Fibroblast of lung (primary cell): ENCODE data around the gene CNNM4. TPM values are rescaled to one million over a fixed set of nuclear protein-coding genes. Genes with fewer than 3 reads are reported as not detected.

Source experiments
- DNase-seq, 2 donors: peaks; one replicate each; pipeline versions ENCODE4 v3.0.0 to v3.0.0-alpha.2; 2010; ENCODE audit warnings: low read depth in 2 of 2
- H2AFZ ChIP-seq: 2 replicates; pipeline ENCODE4 v1.5.1; 2012; ENCODE audit warnings: low read length, control low read depth, inconsistent platforms
- H3K27ac ChIP-seq: 2 replicates; pipeline ENCODE4 v1.5.1; 2011; ENCODE audit warnings: low read length, control low read depth; ENCODE audit not compliant: insufficient read depth
- H3K27me3 ChIP-seq: 2 replicates; pipeline ENCODE4 v1.5.1; 2011; ENCODE audit warnings: mild to moderate bottlenecking, low read length; ENCODE audit not compliant: control insufficient read depth, insufficient read depth
- H3K36me3 ChIP-seq: 2 replicates; pipeline ENCODE4 v1.5.1; 2011; ENCODE audit warnings: low read length; ENCODE audit not compliant: control insufficient read depth, insufficient read depth
- H3K4me1 ChIP-seq: 2 replicates; pipeline ENCODE4 v1.5.1; 2011; ENCODE audit warnings: low read length; ENCODE audit not compliant: control insufficient read depth, insufficient read depth; ENCODE audit errors: extremely low read depth
- H3K4me2 ChIP-seq: 2 replicates; pipeline ENCODE4 v1.5.1; 2011; ENCODE audit warnings: low read length, control low read depth; ENCODE audit not compliant: insufficient read depth; ENCODE audit errors: extremely low read depth
- H3K4me3 ChIP-seq, 4 experiments: fragments of 200-600 bp in 1 of 4; sonication (generic) in 1 of 4; replicated peaks in 1 of 4; 2 replicates each; pipeline ENCODE4 v1.5.1; 2011 to 2016; ENCODE audit warnings: low read length in 4 of 4, low read depth in 3 of 4, mild to moderate bottlenecking in 3 of 4, control low read depth in 2 of 4, inconsistent platforms in 1 of 4, mixed read lengths in 1 of 4; ENCODE audit not compliant: insufficient read depth in 1 of 4; ENCODE audit errors: control extremely low read depth in 1 of 4
- H3K79me2 ChIP-seq: 2 replicates; pipeline ENCODE4 v1.5.1; 2012; ENCODE audit warnings: mild to moderate bottlenecking, low read length, inconsistent platforms; ENCODE audit not compliant: control insufficient read depth, insufficient read depth
- H3K9ac ChIP-seq: 2 replicates; pipeline ENCODE4 v1.5.1; 2011; ENCODE audit warnings: mild to moderate bottlenecking, low read length, control low read depth; ENCODE audit not compliant: insufficient read depth
- H3K9me3 ChIP-seq: 2 replicates; pipeline ENCODE4 v1.5.1; 2012; ENCODE audit warnings: low read depth, low read length; ENCODE audit not compliant: control insufficient read depth, insufficient read depth
- H4K20me1 ChIP-seq: 2 replicates; pipeline ENCODE4 v1.5.1; 2011; ENCODE audit warnings: low read length; ENCODE audit not compliant: control insufficient read depth, insufficient read depth; ENCODE audit errors: extremely low read depth
- EZH2 ChIP-seq: IDR thresholded peaks from 2 replicates; pipeline ENCODE4 v1.5.1; 2012; ENCODE audit warnings: low read length, control low read depth, mild to moderate bottlenecking; ENCODE audit errors: missing control alignments
- polyA plus RNA-seq, 2 donors: library from polyadenylated mRNA; depleted of rRNA in 1 of 2; stranded (reverse) in 1 of 2; unstranded in 1 of 2; fragments of >200 nt; gene quantifications; 2 replicates each; pipeline ENCODE4 v1.2.1, GENCODE V29; 2011 to 2012; ENCODE audit warnings: missing spikeins in 1 of 2
- total RNA-seq: library from RNA; depleted of rRNA; stranded (reverse); fragments of >200 nt; gene quantifications from 2 replicates; pipeline ENCODE4 v1.2.1, GENCODE V29; 2014
- TF ChIP-seq, protein P1 (sequence below), 2 donors: IDR thresholded peaks in 1 of 2; conservative IDR thresholded peaks in 1 of 2; 1 replicate in 1 of 2; 2 replicates in 1 of 2; pipeline ENCODE4 v1.5.1; 2011 to 2012; ENCODE audit warnings: low read length in 2 of 2, control low read depth in 1 of 2, inconsistent platforms in 1 of 2, low read depth in 1 of 2, mild to moderate bottlenecking in 1 of 2

CNNM4 gene
- total and polyA plus RNA-seq, 2 donors (not counting 1 experiment from before 2014, with no cell fraction given): 3.3 to 3.5 TPM

DNA sequence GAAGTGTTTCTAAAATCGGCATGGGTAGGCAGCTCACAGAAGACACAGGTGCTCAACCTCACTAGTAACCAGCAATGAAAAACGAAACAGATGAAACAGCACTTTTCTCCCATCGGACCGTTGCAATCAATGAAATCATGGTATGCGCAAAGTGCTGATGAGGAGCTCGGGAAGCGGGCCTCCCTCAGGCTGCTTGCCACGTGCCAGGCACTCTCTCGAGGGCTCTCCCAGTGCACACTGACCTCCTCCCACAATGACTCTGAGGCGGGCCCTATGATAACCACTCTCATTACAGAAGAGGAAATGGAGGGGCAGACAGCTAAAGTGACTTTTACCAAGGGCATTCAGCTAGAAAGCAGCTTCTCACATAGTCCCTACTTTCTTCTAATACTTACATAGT lies 86.9 kb downstream of the CNNM4 start:
- Histone ChIP-seq H3K27me3 (no peaks in the 10 kb centered on the region), H3K9ac (no peak overlapping the region), H4K20me1 (no peaks in the 10 kb centered on the region), H2AFZ (no peak overlapping the region), H3K27ac (no peak overlapping the region), H3K9me3 (no peaks in the 10 kb centered on the region), H3K4me2 (no peak overlapping the region), H3K79me2 (no peaks in the 10 kb centered on the region), H3K4me1 (no peaks in the 10 kb centered on the region), H3K36me3 (no peaks in the 10 kb centered on the region), H3K4me3 (no peak overlapping the region)
- DNase-seq: no peak
- TF ChIP-seq, protein P1, sequence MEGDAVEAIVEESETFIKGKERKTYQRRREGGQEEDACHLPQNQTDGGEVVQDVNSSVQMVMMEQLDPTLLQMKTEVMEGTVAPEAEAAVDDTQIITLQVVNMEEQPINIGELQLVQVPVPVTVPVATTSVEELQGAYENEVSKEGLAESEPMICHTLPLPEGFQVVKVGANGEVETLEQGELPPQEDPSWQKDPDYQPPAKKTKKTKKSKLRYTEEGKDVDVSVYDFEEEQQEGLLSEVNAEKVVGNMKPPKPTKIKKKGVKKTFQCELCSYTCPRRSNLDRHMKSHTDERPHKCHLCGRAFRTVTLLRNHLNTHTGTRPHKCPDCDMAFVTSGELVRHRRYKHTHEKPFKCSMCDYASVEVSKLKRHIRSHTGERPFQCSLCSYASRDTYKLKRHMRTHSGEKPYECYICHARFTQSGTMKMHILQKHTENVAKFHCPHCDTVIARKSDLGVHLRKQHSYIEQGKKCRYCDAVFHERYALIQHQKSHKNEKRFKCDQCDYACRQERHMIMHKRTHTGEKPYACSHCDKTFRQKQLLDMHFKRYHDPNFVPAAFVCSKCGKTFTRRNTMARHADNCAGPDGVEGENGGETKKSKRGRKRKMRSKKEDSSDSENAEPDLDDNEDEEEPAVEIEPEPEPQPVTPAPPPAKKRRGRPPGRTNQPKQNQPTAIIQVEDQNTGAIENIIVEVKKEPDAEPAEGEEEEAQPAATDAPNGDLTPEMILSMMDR (conservative IDR thresholded peaks at IDR 0.05 in 1 of 2, IDR thresholded peaks at IDR 0.05 in 1 of 2; ENCODE audit: low read depth in 1 of 2, low read length in 2 of 2): no peak
- TF ChIP-seq EZH2: no peak

DNA sequence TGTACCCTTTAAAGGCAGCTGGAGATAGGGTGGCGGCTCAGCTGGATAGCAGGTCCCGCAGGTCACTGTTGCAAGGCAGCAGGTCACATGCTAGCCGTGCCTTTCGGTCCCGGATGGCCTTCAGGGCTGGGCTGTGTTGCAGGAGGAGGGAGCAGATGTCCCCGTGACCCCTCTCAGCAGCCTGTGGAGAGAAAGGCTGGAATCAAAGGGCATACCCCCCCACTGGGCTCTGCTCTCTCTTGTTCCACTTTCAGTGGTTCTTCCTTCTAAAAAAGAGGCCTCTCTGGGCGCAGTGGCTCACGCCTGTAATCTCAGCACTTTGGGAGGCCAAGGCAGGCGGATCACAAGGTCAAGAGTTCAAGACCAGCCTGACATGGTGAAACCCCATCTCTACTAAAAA lies 87.6 kb downstream of the CNNM4 start:
- Histone ChIP-seq H3K27me3 (no peaks in the 10 kb centered on the region), H3K27ac (no peak overlapping the region), H3K9me3 (no peaks in the 10 kb centered on the region), H2AFZ (no peak overlapping the region), H3K36me3 (peaks cover under 1% of the 10 kb centered on the region), H3K4me3 (no peak overlapping the region), H3K9ac (no peak overlapping the region), H3K4me1 (no peaks in the 10 kb centered on the region), H3K4me2 (no peak overlapping the region), H3K79me2 (no peaks in the 10 kb centered on the region), H4K20me1 (no peaks in the 10 kb centered on the region)
- no peak for DNase-seq
- TF ChIP-seq, protein P1 (conservative IDR thresholded peaks at IDR 0.05 in 1 of 2, IDR thresholded peaks at IDR 0.05 in 1 of 2; ENCODE audit: low read depth in 1 of 2, low read length in 2 of 2): no peak
- no peak for TF ChIP-seq EZH2

DNA sequence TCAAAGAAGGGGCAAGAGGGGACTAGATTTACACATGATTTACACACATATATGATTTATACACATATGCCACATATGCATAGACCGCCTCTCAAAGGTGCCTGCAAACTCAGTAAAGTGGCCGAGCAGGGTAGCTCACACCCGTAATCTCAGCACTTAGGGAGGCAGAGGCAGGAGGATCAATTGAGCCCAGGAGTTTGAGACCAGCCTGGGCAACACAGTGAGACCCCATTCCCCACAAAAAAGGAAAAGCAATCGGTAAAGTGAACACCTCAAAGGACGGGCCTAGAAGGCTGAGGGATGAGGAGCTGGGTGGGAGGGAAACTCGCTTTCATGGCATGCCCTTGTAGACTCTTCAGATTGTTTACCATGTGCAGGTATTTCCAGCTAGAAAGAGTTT lies 92.0 kb downstream of the CNNM4 start:
- Histone ChIP-seq H3K27me3 (no peaks in the 10 kb centered on the region), H3K79me2 (peaks cover 6% of the 10 kb centered on the region), H2AFZ (no peak overlapping the region), H3K36me3 (peaks cover 4% of the 10 kb centered on the region), H3K4me2 (no peak overlapping the region), H3K27ac (no peak overlapping the region), H3K9ac (no peak overlapping the region), H3K4me1 (peaks cover 3% of the 10 kb centered on the region), H3K9me3 (no peaks in the 10 kb centered on the region), H3K4me3 (no peak overlapping the region), H4K20me1 (no peaks in the 10 kb centered on the region)
- no peak for DNase-seq
- TF ChIP-seq, protein P1 (conservative IDR thresholded peaks at IDR 0.05 in 1 of 2, IDR thresholded peaks at IDR 0.05 in 1 of 2; ENCODE audit: low read depth in 1 of 2, low read length in 2 of 2): no peak
- TF ChIP-seq EZH2: no peak
